ENCODE measurements around the gene PKP1. TPM values are rescaled to one million over a fixed set of nuclear protein-coding genes. Genes with fewer than 3 reads are reported as not detected.

The PKP1 gene
- total and polyA plus RNA-seq, 2 of the 4 experiments (the other 2 are of a cell fraction) = 0.18 to 0.36 TPM

GRCh38 chr1:201381130-201381529 lies 97.8 kb downstream of the PKP1 start:
- TF ChIP-seq ELK1 (IDR thresholded peaks at IDR 0.05; ENCODE audit: borderline replicate concordance, low read depth, low read length) (no peak), POLR2A (IDR thresholded peaks at IDR 0.05; ENCODE audit: low read depth, low read length) (no peak), RFX5 (IDR thresholded peaks at IDR 0.05; ENCODE audit: low read depth, low read length) (no peak), RAD21 (IDR thresholded peaks at IDR 0.05; ENCODE audit: low read length) (no peak), SMC3 (IDR thresholded peaks at IDR 0.05; ENCODE audit: low read depth, low read length) (no peak), CHD1 (IDR thresholded peaks at IDR 0.05; ENCODE audit: low read depth, low read length) (no peak), BHLHE40 (IDR thresholded peaks at IDR 0.05; ENCODE audit: low read depth, low read length) (no peak), USF2 (IDR thresholded peaks at IDR 0.05; ENCODE audit: low read depth, low read length) (no peak), NFE2L2 (IDR thresholded peaks at IDR 0.05; ENCODE audit: low read depth, low read length) (no peak), RCOR1 (IDR thresholded peaks at IDR 0.05; ENCODE audit: insufficient replicate concordance, low read length) (no peak), CTCF (conservative IDR thresholded peaks at IDR 0.05; ENCODE audit: low read depth, low read length) (no peak), MAFK (IDR thresholded peaks at IDR 0.05; ENCODE audit: low read depth, low read length) (no peak), CEBPB (IDR thresholded peaks at IDR 0.05; ENCODE audit: low read depth, low read length) (no peak), MAZ (IDR thresholded peaks at IDR 0.05; ENCODE audit: borderline replicate concordance, low read depth, low read length) (no peak), FOS (IDR thresholded peaks at IDR 0.05; ENCODE audit: low read depth, low read length) (no peak), MXI1 (IDR thresholded peaks at IDR 0.05; ENCODE audit: borderline replicate concordance, low read depth, low read length) (no peak)
- H2BK5ac ChIP-seq (ENCODE audit: low read depth, low read length, poor library complexity, severe bottlenecking) = no peak overlapping the region
- H3K4me2 ChIP-seq (ENCODE audit: low read depth, low read length) = no peak overlapping the region
- ATAC-seq (ENCODE audit: low read depth) (no peak), DNase-seq (no peak)
- peaks cover 21% of the 10 kb centered on the region for H3K9me1 ChIP-seq (ENCODE audit: insufficient read depth, low read length)
- no peak overlapping the region for H4K91ac ChIP-seq (ENCODE audit: insufficient read depth, low read depth, low read length)
- H3K14ac ChIP-seq (replicated peaks; ENCODE audit: low read depth, low read length) = no peak overlapping the region
- H2BK120ac ChIP-seq (ENCODE audit: low read depth, low read length) = no peak overlapping the region
- no peak overlapping the region for H2AK9ac ChIP-seq (replicated peaks; ENCODE audit: low read depth, low read length, poor library complexity)
- H3K9me3 ChIP-seq (ENCODE audit: control insufficient read depth, insufficient read depth, low read length) = no peaks in the 10 kb centered on the region
- H4K5ac ChIP-seq (ENCODE audit: low read depth, low read length) = no peak overlapping the region
- H2AK5ac ChIP-seq (ENCODE audit: low read depth, low read length) = no peak overlapping the region
- H3K27ac ChIP-seq (ENCODE audit: insufficient read depth, low read length) = no peak overlapping the region
- WGBS, 2 experiments (ENCODE audit: extremely low coverage in 2 of 2, insufficient read length in 1 of 2) = 100% methylated on average over 2 of the region's 7 CpGs; no CpG with 5 or more reads in 1 of the 2 experiments
- no peak overlapping the region for H2BK15ac ChIP-seq (ENCODE audit: low read depth, low read length)
- in situ Hi-C loops (cut with MboI; ENCODE audit: low sequenced_read_pairs) (no loop called here), intact Hi-C loops (cut with micrococcal nuclease) (loop anchor here (10.0 kb wide), 1 partner anchor 1936 kb away; no protein-coding TSS in a partner anchor), dilution Hi-C loops (cut with HindIII; ENCODE audit: low sequenced_read_pairs, unreplicated experiment) (no loop called here)
- H3K9ac ChIP-seq (ENCODE audit: low read depth, low read length) = no peak overlapping the region
- BruUV-seq (replicated peaks) = no TSS peak
- no peak overlapping the region for H3K18ac ChIP-seq (ENCODE audit: low read depth, low read length)
- H2BK20ac ChIP-seq (ENCODE audit: low read depth, low read length) = no peak overlapping the region
- ChIA-PET CTCF (no interaction called here), POLR2A (ENCODE audit: unreplicated experiment) (no interaction called here)
- H3K79me1 ChIP-seq (ENCODE audit: low read depth in 1 of 2, low read length in 2 of 2) = peaks cover 0 to 3% of the 10 kb centered on the region in 2 experiments; a peak in 1 of 4 replicates
- H3K4me3 ChIP-seq (ENCODE audit: insufficient read depth, low read depth, low read length) = no peak overlapping the region
- no peak overlapping the region for H3K23ac ChIP-seq (ENCODE audit: low read depth, low read length)
- H3K4me1 ChIP-seq (ENCODE audit: control insufficient read depth, insufficient read depth, low read length) = peaks cover 31% of the 10 kb centered on the region
- H3K27me3 ChIP-seq (ENCODE audit: control insufficient read depth, insufficient read depth, low read length) = peaks cover 2% of the 10 kb centered on the region; the same call in 1 of the 2 replicates
- H3K4ac ChIP-seq (ENCODE audit: low read depth, low read length) = no peak overlapping the region
- no peaks in the 10 kb centered on the region for H4K20me1 ChIP-seq (ENCODE audit: insufficient read depth, low read length)
- no peaks in the 10 kb centered on the region for H3K36me3 ChIP-seq (ENCODE audit: control insufficient read depth, insufficient read depth, low read length)
- no peak overlapping the region for H4K8ac ChIP-seq (ENCODE audit: low read depth in 2 of 2, low read length in 2 of 2)
- H3K56ac ChIP-seq (ENCODE audit: extremely low read depth, insufficient read depth, low read length) = no peak overlapping the region
- no peak overlapping the region for H2AFZ ChIP-seq (replicated peaks; ENCODE audit: low read length, poor library complexity)

Measured in IMR-90 (cell line).